IPS-18c (cell line): ENCODE data around the gene TRIM7.
"Not testable (repeated sequence)": the region's sequence is repeated elsewhere in the genome, so short reads cannot be mapped to it uniquely, and the experiment has no call there.

Experiments used
- H3K4me3 ChIP-seq: 2 replicates; pipeline ENCODE4 v1.7.0; 2013; ENCODE audit warnings: low read depth, mild to moderate bottlenecking, low read length, moderate library complexity; ENCODE audit not compliant: insufficient read depth
- H3K9me3 ChIP-seq: one replicate; pipeline ENCODE4 v1.6.1; 2013; ENCODE audit warnings: mild to moderate bottlenecking, low read length, moderate library complexity; ENCODE audit not compliant: control insufficient read depth, insufficient read depth

TRIM7 gene

DNA sequence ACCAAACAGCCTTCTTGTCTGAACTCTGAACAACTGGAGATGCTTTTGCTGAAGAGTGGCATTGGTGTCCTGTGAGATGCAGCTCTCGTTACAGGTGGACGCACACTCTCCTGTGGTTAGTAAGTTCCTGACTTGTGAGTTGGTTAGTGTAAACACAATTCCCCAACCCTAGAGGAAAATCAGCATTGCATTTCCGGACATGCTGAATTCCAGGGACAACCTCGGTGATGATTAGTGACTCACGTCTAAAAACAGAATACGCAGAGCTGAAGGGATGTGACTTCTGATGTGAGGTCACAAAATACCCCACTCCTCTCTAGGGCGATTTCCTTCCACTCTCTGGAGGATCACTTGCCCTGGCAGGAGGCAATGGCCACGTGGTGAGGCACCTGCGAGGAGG, 52.6 kb downstream of the TRIM7 start:
- Histone ChIP-seq H3K9me3 (no peaks in the 10 kb centered on the region), H3K4me3 (no peak overlapping the region)

DNA sequence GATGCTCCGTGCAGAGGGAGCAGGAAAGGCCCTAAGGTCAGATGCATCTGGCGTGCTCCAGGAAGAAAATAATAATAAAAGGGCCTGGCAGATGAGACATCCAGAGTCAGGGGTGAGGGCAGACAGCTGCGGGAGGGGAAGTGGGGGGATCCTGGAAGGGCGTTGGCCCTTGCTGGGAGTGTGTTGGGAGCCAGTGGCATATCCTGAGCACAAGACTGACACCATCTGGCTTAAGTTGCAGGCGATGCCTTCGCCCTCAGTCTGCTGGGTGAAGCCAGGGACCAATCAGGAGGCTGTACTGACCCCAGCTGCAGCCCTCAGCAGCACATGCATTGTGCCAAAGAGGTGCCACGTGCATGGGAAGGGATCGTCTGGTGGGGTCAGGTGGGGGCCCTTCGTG, 53.9 kb downstream of the TRIM7 start:
- Histone ChIP-seq H3K4me3 (no peak overlapping the region), H3K9me3 (no peaks in the 10 kb centered on the region)

DNA sequence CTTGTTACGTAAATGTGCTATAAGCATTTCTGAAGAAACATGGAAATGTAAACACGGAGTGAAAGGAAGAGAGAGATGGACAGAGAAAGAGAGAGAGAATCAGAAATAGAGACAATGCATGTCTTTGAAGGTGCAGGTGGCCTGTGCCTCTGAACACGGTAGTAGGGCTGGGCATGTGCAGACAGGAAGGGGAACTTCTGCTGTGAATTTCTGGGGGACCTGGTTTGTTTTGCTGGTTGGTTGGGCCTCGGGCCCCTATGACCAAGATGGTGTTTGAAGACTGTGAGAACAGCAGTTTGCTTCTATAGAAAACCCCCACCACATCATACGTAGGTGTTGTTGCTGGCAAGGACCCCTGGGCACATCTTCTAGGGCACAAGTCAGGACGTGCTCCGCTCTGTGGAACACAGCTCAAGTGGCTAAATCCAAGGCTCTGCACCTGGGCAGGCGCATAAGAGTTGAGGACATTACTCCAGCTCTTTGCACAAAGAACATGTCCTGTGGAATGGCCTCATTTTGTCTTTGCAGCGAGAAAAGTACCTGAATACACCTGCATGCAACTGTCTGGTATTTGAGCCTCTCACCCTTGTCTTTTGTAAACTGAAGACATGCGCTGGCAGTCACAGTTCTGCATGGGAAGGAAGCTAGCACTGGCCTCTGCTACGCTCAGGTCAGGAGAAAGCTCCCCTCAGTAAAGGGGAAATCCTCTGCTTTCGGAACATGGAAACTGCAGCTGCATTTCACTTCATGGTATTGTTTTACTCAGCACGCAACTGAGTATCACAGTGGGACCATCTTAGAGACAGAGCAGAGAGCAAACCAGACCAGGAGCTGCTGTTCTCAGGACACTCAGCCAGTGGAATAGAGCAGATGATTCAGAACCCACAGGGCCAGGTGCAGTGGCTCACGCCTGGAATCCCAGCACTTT, 54.9 kb downstream of the TRIM7 start:
- Histone ChIP-seq H3K4me3 (no peak overlapping the region), H3K9me3 (no peaks in the 10 kb centered on the region)

DNA sequence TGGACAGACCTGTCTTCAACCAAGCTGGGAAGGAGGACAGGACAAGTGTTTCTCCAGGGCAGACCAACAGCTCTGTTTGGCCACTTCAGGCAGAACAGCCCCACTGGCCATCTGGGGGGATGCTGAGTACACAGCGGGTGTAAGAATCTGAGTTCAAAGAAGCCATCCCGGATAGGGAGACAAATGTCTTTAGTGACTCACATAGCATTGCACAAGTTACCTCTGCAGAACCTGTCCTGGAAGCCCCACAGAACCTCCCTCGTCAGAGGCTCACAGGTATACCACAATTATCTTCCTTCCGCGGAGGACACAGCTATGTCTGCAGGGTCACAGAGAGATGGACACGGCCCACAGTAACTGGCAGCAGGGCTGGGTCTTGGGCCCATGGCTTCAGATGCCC, 55.6 kb downstream of the TRIM7 start:
- no peak overlapping the region for H3K4me3 ChIP-seq
- H3K9me3 ChIP-seq, result no peaks in the 10 kb centered on the region

DNA sequence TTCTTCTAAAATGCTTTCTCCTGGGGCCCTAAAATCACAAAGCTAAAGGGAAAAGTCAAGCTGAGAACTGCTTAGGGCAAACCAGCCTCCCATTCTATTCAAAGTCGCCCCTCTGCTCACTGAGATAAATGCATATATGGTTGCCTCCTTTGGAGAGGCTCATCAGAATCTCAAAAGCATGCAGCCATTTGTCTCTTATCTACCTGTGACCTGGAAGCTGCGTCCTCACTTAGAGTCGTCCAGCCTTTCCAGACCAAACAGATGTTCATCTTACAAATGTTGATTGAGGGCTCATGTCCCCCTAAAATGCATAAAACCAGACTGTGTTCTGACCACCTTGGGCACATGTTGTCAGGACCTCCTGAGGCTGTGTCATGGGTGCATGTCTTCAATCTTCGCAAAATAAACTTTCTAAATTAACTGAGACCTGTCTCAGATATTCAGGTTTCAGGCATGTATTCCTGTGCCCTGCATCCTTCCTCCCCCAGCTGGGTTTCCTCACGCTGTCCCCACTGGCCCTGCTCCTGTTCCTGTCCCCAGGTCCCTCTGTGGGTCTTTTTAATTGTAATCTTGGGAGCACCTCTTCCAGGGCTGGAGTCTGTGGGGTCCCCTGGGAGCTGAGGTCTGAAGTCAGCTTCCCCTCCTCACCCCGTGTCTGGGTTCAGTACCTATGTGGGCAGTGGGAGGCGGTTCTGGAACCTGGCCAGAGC, 57.9 kb downstream of the TRIM7 start, which contains the start of gene OR2V2:
Gene OR2V2, plus strand, starts transcription at position 660 of the 710 bp plus-strand sequence. CDS start 7,357 bp downstream, outside the sequence.
- H3K9me3 ChIP-seq, H3K4me3 ChIP-seq: not testable (repeated sequence)

DNA sequence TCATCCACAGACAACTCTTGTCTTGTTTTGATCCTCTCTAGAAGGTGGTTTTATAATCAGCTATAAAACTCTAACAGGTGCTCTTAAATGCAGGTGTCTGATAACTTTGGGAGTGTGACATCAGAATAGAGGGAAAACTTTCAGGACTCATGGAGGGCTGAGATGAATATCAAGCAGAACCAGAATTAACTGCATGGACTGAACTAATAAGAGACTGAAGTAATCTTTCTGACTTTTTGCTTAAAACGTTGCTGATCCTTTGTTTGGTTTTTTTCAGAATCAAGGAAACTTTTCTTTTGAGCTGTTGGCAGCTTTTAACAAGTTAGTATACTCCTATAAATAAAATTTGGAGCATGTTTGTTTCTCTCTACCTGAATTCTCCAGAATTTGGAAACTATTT, 59.9 kb downstream of the TRIM7 start:
- H3K4me3 ChIP-seq, result no peak overlapping the region
- no peaks in the 10 kb centered on the region for H3K9me3 ChIP-seq
